Posterior vena cava (tissue), 2 donors: ENCODE measurements around the gene CLDN24. TPM values are rescaled to one million over a fixed set of nuclear protein-coding genes. Genes with fewer than 3 reads are reported as not detected.
A peak's percentile ranks its signal among the peaks of the same experiment; 100 is the strongest.

Source experiments
- DNase-seq: peaks from one replicate; pipeline ENCODE4 v3.0.0-alpha.2; 2020; ENCODE audit warnings: low spot score
- intact Hi-C, 2 donors: fragments of 100-400 bp; cut with DNase I; formaldehyde crosslinking; loops; one replicate each; pipeline versions ENCODE4 v1.14.1 to v1.14.2; 2022 to 2023
- long read RNA-seq, 2 donors: library from polyadenylated mRNA; unstranded; transcript quantifications; one replicate each; pipeline ENCODE4 v2.0.0, GENCODE V29; 2020 to 2021
- total RNA-seq, 2 donors: library from RNA; stranded (reverse); fragmentation: NEBNext Ultra II Directional; extraction: Animal tissue kit (Norgen Biotek cat#: 25700); gene quantifications; one replicate each; pipeline ENCODE4 v1.2.1, GENCODE V29; 2021
- donor health status: DM: yes; HTN: yes; CAD: no.
- donor health status: DM: yes; HTN: yes; CAD: no.

Gene CLDN24
- total RNA-seq: not detected
- long read RNA-seq, donor 1: 0 reads
- long read RNA-seq, donor 2: 0 reads

GRCh38 chr4:183322326-183322725 lies at the start of gene CLDN24:
Gene CLDN24 (minus strand): TSS chr4:183322426. CDS start chr4:183322426, 0 bp downstream.
- intact Hi-C loops: no loop called here
- no peak for DNase-seq

GRCh38 chr4:183370786-183371185 lies 48.6 kb upstream of the CLDN24 start:
- intact Hi-C loops: no loop called here
- peak; percentile 60 for DNase-seq

- intact Hi-C loops: no loop called here
- peak; percentile 34 for DNase-seq
Measured at GRCh38 chr4:183369073-183369472, 46.8 kb upstream of the CLDN24 start.

GRCh38 chr4:183366206-183366835 lies 44.1 kb upstream of the CLDN24 start:
- DNase-seq: peak; percentile 14
- intact Hi-C loops: no loop called here

DNA sequence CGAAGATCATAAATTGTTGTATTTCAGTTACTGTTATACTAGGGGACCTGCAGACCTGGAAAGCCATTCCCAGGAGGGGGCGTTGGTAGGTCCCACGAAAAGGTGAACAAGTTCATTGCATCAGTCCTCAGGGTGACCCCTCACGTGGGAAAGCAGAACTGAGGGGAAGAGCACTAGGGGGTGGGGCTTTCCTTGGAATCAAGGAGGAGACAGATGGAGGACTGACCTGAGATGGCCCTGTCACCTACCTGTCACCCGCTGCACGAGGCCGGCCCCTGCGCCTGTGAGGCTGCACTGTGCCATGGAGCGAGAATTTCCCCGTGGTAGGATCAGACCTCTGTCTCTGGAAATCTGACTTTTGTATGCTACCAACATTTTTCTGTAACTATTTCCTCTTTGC lies 41.8 kb upstream of the CLDN24 start:
- intact Hi-C loops: no loop called here
- peak; percentile 61 for DNase-seq

GRCh38 chr4:183362916-183363542 lies 40.8 kb upstream of the CLDN24 start:
- intact Hi-C loops: no loop called here
- peak; percentile 32 for DNase-seq

DNA sequence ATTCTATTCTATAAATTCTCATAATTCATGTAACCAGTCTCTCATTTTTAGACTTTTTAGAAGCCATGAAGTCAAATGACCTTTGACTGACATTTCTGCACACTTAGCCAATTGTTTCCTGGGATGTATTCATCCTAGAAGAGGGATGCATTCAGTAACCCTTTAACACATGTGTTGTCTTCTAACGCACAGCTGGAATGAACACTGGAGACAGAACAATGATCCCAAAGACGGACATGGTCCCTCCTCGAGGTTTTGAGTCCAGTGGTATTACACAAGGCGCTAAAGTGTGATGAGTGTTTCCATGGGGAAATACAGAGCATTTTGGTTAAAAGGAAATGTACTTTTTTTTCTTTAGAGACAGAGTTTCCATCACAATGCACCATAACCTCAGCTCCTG lies 39.8 kb upstream of the CLDN24 start:
- DNase-seq: no peak
- intact Hi-C loops: no loop called here

- DNase-seq: peak; percentile 20
Measured at GRCh38 chr4:183360161-183360919, 38.1 kb upstream of the CLDN24 start.

GRCh38 chr4:183358215-183358755 lies 36.1 kb upstream of the CLDN24 start:
- DNase-seq: no peak
- intact Hi-C loops: no loop called here

More at GRCh38 chr4:183360161-183360919, 38.1 kb upstream of the CLDN24 start:
- intact Hi-C loops: no loop called here

GRCh38 chr4:183356931-183357675 lies 34.9 kb upstream of the CLDN24 start:
- intact Hi-C loops: no loop called here
- DNase-seq: peak; percentile 61

DNA sequence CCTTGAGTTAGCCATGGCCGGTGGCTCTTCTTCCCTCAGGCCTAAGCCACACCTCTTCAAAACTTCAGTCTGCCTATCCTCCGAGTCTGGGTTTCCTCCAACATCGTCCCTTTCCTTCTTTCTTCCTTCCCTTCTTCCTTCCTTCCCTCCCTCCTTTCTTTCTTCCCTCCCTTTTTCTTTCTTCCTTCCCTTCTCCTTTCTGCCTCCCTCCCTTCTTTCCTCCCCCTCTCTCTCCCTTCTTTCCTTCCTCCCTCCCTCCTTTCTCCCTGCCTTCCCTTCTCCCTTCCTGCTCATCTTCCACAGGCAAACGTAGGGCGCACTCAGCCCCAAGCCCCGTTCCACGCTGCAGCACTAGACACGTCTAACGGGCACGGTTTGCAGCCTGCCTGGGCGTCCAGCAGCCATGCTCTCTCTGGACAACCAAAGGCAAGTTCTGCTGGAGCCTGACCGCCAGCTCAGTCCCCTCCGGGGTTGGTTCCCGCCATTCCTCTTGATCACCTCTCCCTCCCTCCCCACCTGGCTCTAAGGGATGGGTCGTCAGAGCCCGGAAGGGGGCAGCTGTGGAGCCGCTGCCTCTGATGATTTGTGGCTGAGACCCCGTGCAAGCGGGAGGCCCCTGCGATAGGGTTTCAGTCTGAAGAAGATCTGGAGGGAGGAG lies 34.1 kb upstream of the CLDN24 start:
- intact Hi-C loops: no loop called here
- peak; percentile 76 for DNase-seq

DNA sequence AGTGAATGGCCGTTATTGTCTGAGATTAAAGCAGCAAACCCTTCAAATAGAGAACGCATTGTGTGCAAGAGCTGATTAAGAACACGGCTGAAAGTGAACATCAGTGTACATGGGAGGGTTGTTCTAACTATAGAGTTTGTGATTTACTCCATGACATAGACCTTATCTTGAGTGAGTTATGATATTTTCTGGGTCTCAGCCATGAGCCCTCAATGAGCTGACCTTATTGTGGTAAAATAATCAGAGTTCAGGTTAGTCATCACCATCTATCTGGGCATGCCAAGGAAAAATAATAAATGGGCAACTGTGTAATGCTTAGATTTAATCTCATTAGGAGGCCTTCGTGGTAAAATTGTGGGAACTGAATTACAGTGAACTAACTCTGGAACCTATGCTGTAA lies 33.2 kb upstream of the CLDN24 start:
- intact Hi-C loops: no loop called here
- DNase-seq: no peak

DNA sequence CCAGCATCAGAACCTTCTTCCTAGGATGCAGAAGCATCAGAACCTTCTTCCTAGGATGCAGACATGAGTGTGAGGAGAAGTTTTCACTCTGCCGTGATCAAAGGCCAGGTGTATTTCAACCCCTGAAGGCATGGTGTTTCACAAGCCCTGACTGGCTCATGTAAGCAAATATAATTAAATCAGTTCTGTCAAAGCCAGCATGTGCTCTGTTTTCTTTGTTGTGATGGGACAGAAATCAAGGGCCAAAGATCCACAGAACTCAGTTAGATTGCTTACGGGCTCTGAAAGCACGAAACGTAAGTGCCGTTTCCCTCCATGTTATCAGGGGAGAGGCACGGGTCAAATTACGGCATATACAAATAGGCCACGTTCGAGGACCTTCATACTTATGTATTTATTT lies 32.0 kb upstream of the CLDN24 start:
- no peak for DNase-seq
- intact Hi-C loops: no loop called here

DNA sequence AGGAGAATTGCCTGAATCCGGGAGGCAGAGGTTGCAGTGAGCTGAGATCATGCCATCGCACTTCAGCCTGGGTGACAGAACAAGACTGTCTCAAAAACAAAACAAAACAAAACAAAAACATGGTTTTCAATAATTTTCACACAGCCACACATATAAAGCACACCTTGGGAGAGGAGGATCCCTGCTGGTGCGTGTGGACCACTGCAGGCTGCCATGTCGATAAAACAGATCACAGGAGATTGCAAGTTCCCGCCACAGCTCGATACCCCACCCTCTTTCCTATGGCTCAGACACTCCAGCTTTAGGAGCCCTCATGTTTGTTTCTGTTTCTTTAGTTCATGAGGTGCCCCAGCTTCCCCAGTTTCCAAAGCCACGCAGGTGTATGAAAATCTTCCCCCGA lies 31.3 kb upstream of the CLDN24 start:
- peak; percentile 31 for DNase-seq

GRCh38 chr4:183352546-183352945 lies 30.3 kb upstream of the CLDN24 start:
- peak; percentile 24 for DNase-seq
- intact Hi-C loops: no loop called here

More for the DNA sequence above, 31.3 kb upstream of the CLDN24 start:
- intact Hi-C loops: no loop called here

DNA sequence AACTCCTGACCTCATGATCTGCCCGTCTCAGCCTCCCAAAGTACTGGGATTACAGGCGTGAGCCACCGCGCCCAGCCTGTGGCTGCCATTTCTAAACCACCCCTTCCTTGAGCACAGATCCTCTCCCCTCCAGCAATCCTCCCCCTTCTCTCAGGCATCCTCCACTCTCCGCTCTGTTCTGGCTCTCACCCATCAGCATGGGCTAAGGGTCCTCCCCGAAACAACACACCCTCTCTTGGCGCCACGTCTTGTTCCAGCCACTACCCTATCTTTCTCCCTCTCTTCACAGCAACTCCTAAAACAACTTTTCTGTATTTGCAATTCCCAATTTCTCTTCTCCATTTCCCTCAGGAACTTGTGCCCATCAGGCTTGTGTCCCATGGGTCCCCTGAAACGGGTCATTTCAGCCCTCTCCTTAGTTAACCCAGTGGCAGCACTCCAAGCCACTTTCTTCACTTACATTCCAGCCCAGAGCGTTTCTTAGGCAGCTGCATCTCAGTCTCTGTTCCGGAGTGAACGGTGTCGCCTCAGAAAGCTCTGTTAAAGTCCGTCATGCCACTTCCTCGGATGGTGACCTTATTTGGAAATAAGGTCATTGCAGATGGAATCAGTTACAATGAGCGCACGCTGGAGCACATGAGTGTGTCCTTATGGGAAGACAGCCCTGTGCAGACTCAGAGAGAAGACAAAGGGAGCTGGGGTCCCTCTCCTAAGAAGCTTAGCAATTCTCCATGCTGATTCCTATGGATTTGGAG lies 28.3 kb upstream of the CLDN24 start:
- peak; percentile 26 for DNase-seq
- intact Hi-C loops: no loop called here

DNA sequence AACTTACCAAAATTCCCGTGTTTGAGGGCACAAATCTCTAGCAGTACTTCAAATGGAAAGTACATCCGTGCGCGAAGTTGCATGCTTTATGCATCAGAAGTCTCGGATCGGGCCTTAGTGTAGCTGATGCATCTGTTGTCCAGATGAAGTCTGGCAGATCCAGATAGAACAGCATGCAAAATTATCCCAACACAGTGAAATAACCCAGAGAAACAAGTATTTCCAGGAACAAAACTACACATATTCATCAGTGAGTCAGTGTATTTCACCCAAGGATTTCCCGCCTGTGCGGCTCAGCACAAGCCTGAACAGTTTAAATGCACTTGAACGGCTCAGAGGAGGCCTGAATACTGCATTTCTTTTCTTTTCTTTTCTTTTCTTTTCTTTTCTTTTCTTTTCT lies 27.4 kb upstream of the CLDN24 start:
- peak; percentile 11 for DNase-seq
- intact Hi-C loops: no loop called here
